Choroid plexus epithelial cell (primary cell): ENCODE data around the gene ADAMTS9.

Experiments
- DNase-seq: peaks from one replicate; pipeline ENCODE4 v3.0.0-alpha.2; 2010; ENCODE audit warnings: low read depth
- H3K4me3 ChIP-seq: 2 replicates; pipeline ENCODE4 v1.5.1; 2011; ENCODE audit warnings: low read depth, mild to moderate bottlenecking, control low read depth, low read length, moderate library complexity
- CTCF ChIP-seq: conservative IDR thresholded peaks from 2 replicates; pipeline ENCODE4 v1.5.1; 2011; ENCODE audit warnings: low read depth, mild to moderate bottlenecking, control low read depth, inconsistent platforms, low read length, moderate library complexity

The ADAMTS9 gene

GRCh38 chr3:64687781-64688604, at the start of gene ADAMTS9:
ADAMTS9 (minus strand) TSS chr3:64688000; CDS start chr3:64687657, 343 bp downstream.
- DNase-seq, result peak; percentile 77
- peak within 1 kb of the TSS; percentile 78 for H3K4me3 ChIP-seq
- peak; percentile 29 for TF ChIP-seq CTCF

- TF ChIP-seq CTCF, result no peak
- peak; percentile 35 for DNase-seq
- no peak overlapping the region for H3K4me3 ChIP-seq
These were observed 44.8 kb upstream of the ADAMTS9 start for GRCh38 chr3:64732576-64732975.

GRCh38 chr3:64730681-64731080, 42.9 kb upstream of the ADAMTS9 start:
- no peak overlapping the region for H3K4me3 ChIP-seq
- TF ChIP-seq CTCF, result no peak
- DNase-seq, result no peak

- no peak for DNase-seq
These were observed 41.2 kb upstream of the ADAMTS9 start for GRCh38 chr3:64728994-64729393.

GRCh38 chr3:64728428-64728827, 40.6 kb upstream of the ADAMTS9 start:
- no peak for DNase-seq
- no peak for TF ChIP-seq CTCF
- H3K4me3 ChIP-seq, result no peak overlapping the region

More at GRCh38 chr3:64728994-64729393, 41.2 kb upstream of the ADAMTS9 start:
- no peak overlapping the region for H3K4me3 ChIP-seq
- TF ChIP-seq CTCF, result no peak

- no peak overlapping the region for H3K4me3 ChIP-seq
- no peak for DNase-seq
- TF ChIP-seq CTCF, result no peak
These were observed 38.8 kb upstream of the ADAMTS9 start for GRCh38 chr3:64726414-64727090.
